Right lobe of liver (tissue), 4 donors: ENCODE measurements around the gene GPR135.

Experiments
- POLR2A ChIP-seq: fragments of 450-650 bp; IDR thresholded peaks from one replicate; pipeline ENCODE4 v1.6.1; 2017; ENCODE audit warnings: antibody characterized with exemption, mild to moderate bottlenecking
- TF ChIP-seq, protein P1 (sequence below), 4 donors: fragments of 200-600 bp in 3 of 4; fragments of 450-650 bp in 1 of 4; IDR thresholded peaks; one replicate each; pipeline versions ENCODE4 v1.5.1 to v1.8.0; 2016 to 2022; ENCODE audit warnings: antibody characterized with exemption in 4 of 4, mild to moderate bottlenecking in 2 of 4
- donor health status: DM: no; HTN: no; CAD: no.
- donor health status: DM: no; HTN: no; CAD: no.
- donor health status: DM: no; HTN: yes; CAD: no.

DNA sequence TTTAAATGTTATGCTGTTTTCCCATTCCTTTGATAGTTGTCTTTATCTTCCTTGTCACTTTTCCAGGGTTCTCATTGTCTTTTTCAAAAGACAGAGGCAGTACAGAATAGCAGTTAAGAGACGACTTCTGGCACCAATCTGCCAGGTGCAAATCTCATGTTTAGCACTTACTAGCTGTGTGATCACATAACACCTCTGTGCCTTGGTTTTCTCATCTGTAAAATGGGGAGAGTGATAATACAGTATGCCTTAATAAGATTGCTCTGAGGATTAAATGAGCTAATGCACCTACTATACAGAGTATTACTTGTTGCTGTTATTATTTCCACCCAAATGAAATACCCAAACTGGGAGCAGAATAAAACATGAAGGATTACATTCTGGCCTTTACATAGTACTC, 4.8 kb downstream of the GPR135 start:
- no peak for TF ChIP-seq POLR2A
- TF ChIP-seq, protein P1, sequence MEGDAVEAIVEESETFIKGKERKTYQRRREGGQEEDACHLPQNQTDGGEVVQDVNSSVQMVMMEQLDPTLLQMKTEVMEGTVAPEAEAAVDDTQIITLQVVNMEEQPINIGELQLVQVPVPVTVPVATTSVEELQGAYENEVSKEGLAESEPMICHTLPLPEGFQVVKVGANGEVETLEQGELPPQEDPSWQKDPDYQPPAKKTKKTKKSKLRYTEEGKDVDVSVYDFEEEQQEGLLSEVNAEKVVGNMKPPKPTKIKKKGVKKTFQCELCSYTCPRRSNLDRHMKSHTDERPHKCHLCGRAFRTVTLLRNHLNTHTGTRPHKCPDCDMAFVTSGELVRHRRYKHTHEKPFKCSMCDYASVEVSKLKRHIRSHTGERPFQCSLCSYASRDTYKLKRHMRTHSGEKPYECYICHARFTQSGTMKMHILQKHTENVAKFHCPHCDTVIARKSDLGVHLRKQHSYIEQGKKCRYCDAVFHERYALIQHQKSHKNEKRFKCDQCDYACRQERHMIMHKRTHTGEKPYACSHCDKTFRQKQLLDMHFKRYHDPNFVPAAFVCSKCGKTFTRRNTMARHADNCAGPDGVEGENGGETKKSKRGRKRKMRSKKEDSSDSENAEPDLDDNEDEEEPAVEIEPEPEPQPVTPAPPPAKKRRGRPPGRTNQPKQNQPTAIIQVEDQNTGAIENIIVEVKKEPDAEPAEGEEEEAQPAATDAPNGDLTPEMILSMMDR (IDR thresholded peaks at IDR 0.05) = no peak
